ENCODE results near the gene BLOC1S4. TPM values are rescaled to one million over a fixed set of nuclear protein-coding genes. Genes with fewer than 3 reads are reported as not detected.
A peak's percentile ranks its signal among the peaks of the same experiment; 100 is the strongest.

Gene BLOC1S4
- total RNA-seq, 6 experiments from 2014 or later: 12.7 to 19.0 (median 14.2) TPM

DNA sequence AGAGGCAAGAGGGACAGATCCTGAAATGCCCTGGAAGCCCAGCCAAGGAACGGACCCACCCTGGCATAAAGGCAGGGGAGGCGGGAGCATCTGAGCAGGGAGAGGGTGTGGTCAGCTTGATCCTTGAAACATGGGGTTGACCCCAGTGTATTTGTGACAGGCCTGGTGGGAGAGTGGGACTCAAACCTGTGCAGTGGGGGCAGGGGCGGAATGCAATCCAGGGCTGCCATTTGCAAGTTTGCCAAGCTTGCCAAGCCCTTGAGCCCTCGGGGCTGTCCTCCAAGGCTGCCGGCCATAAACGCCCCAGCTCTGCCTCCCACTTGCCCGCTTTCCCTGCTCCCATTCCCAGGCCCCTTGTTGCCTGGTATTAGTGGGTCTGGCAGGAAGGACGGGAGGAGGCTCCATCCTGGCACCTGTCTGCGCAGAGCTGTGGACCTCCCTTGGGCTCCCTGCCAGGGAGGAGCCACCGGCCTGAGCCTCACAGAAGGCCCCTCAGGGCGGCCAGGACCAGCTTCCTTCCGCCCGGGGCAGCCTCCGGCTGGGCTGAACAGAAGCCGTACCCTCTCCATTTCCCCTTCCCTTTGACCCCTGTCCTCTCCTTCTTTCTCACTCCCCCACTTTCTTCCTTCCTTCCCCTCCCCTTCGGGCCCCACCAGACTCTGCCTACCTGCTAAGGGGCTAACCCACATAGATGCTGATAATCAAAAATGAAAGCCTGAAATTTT is 21.6 kb upstream of the BLOC1S4 start:
- Mint-ChIP-seq H3K9me3 (no peaks in the 10 kb centered on the region), H3K4me1 (ENCODE audit: low read depth) (peaks cover 37% of the 10 kb centered on the region), H3K27ac (no peak overlapping the region), H3K36me3 (ENCODE audit: low read depth) (no peaks in the 10 kb centered on the region), H3K27me3 (ENCODE audit: insufficient read depth) (no peaks in the 10 kb centered on the region), H3K4me3 (no peak overlapping the region)
- TF ChIP-seq, protein P1, sequence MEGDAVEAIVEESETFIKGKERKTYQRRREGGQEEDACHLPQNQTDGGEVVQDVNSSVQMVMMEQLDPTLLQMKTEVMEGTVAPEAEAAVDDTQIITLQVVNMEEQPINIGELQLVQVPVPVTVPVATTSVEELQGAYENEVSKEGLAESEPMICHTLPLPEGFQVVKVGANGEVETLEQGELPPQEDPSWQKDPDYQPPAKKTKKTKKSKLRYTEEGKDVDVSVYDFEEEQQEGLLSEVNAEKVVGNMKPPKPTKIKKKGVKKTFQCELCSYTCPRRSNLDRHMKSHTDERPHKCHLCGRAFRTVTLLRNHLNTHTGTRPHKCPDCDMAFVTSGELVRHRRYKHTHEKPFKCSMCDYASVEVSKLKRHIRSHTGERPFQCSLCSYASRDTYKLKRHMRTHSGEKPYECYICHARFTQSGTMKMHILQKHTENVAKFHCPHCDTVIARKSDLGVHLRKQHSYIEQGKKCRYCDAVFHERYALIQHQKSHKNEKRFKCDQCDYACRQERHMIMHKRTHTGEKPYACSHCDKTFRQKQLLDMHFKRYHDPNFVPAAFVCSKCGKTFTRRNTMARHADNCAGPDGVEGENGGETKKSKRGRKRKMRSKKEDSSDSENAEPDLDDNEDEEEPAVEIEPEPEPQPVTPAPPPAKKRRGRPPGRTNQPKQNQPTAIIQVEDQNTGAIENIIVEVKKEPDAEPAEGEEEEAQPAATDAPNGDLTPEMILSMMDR (IDR thresholded peaks at IDR 0.05): no peak
- DNase-seq: no peak

GRCh38 chr4:6695660-6696610 is 20.0 kb upstream of the BLOC1S4 start:
- Mint-ChIP-seq H3K9me3 (no peaks in the 10 kb centered on the region), H3K4me1 (ENCODE audit: low read depth) (peaks cover 29% of the 10 kb centered on the region), H3K27me3 (ENCODE audit: insufficient read depth) (no peaks in the 10 kb centered on the region), H3K4me3 (peak overlapping the region; percentile 15; the same call in 1 of the 2 replicates), H3K27ac (peak overlapping the region; percentile 46), H3K36me3 (ENCODE audit: low read depth) (no peaks in the 10 kb centered on the region)
- DNase-seq: no peak
- TF ChIP-seq, protein P1 (IDR thresholded peaks at IDR 0.05): 0 out of 2 replicates have a peak, but pooled peaks have one; percentile 23

DNA sequence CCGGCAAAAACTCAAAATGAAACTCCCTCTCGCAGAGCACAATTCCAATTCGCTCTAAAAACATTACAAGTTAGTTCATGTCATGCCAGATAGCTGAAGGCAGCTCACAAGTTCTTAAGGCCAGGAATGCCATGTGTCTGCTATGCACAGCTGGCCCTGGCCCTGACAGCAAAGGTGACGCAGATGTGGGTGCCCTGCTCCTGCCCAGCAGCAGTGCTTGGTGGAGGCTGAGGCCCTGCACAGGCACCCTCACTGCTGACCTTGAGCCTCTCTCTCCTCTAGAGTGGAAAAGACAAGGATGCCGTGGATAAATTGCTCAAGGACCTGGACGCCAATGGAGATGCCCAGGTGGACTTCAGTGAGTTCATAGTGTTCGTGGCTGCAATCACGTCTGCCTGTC is 19.4 kb upstream of the BLOC1S4 start:
- Mint-ChIP-seq H3K27me3 (ENCODE audit: insufficient read depth) (no peaks in the 10 kb centered on the region), H3K4me3 (peak overlapping the region; percentile 15; the same call in 1 of the 2 replicates), H3K27ac (peak overlapping the region; percentile 46), H3K36me3 (ENCODE audit: low read depth) (no peaks in the 10 kb centered on the region), H3K9me3 (no peaks in the 10 kb centered on the region), H3K4me1 (ENCODE audit: low read depth) (peaks cover 29% of the 10 kb centered on the region)
- DNase-seq: no peak
- TF ChIP-seq, protein P1 (IDR thresholded peaks at IDR 0.05): no peak

- no peak for DNase-seq
- Mint-ChIP-seq H3K27ac (no peak overlapping the region), H3K4me3 (no peak overlapping the region), H3K9me3 (no peaks in the 10 kb centered on the region), H3K27me3 (ENCODE audit: insufficient read depth) (no peaks in the 10 kb centered on the region), H3K4me1 (ENCODE audit: low read depth) (peaks cover 29% of the 10 kb centered on the region), H3K36me3 (ENCODE audit: low read depth) (no peaks in the 10 kb centered on the region)
- TF ChIP-seq, protein P1 (IDR thresholded peaks at IDR 0.05): no peak
Measured at GRCh38 chr4:6697131-6697530, 18.8 kb upstream of the BLOC1S4 start.

- TF ChIP-seq, protein P1 (IDR thresholded peaks at IDR 0.05): no peak
- no peaks in the 10 kb centered on the region; the same call in 1 of the 2 replicates for H3K27me3 Mint-ChIP-seq (ENCODE audit: insufficient read depth)
- H3K36me3 Mint-ChIP-seq (ENCODE audit: low read depth): peaks cover 17% of the 10 kb centered on the region
- no peak for DNase-seq
- peaks cover 8% of the 10 kb centered on the region for H3K9me3 Mint-ChIP-seq
- no peak overlapping the region for H3K4me3 Mint-ChIP-seq
- H3K4me1 Mint-ChIP-seq (ENCODE audit: low read depth): peaks cover 28% of the 10 kb centered on the region
- no peak overlapping the region for H3K27ac Mint-ChIP-seq
Measured at GRCh38 chr4:6699388-6699787, 16.6 kb upstream of the BLOC1S4 start.

All from HFFc6 (cell line).